DND-41 (cell line): Measurements from ENCODE around the gene PTPN1.

Experiments
- ATAC-seq: fragments of 200-7000 bp; cut with Tn5 transposase; 3 replicates; pipeline ENCODE4 v1.9.1; 2021; ENCODE audit warnings: low read depth; ENCODE audit not compliant: insufficient read depth
- DNase-seq: peaks from one replicate; pipeline ENCODE4 v3.0.0-alpha.2; 2020
- H2AFZ ChIP-seq: 2 replicates; pipeline ENCODE4 v1.6.0; 2012; ENCODE audit warnings: low read depth, low read length
- H3K27ac ChIP-seq: 2 replicates; pipeline ENCODE4 v1.5.1; 2012; ENCODE audit warnings: low read length, inconsistent platforms
- H3K27me3 ChIP-seq: fragments of 200-600 bp; sonication (generic); 2 replicates; pipeline ENCODE4 v1.6.0; 2012; ENCODE audit warnings: low read length, mild to moderate bottlenecking, inconsistent platforms; ENCODE audit not compliant: insufficient read depth, poor library complexity
- H3K36me3 ChIP-seq: 2 replicates; pipeline ENCODE4 v1.5.1; 2012; ENCODE audit warnings: low read length, inconsistent platforms; ENCODE audit not compliant: insufficient read depth
- H3K4me1 ChIP-seq: 2 replicates; pipeline ENCODE4 v1.5.1; 2012; ENCODE audit warnings: mild to moderate bottlenecking, low read length; ENCODE audit not compliant: insufficient read depth
- H3K4me2 ChIP-seq: 2 replicates; pipeline ENCODE4 v1.6.0; 2012; ENCODE audit warnings: mild to moderate bottlenecking, moderate library complexity, low read length, inconsistent platforms; ENCODE audit not compliant: insufficient read depth
- H3K4me3 ChIP-seq, 2 experiments: fragments of 200-600 bp in 1 of 2; shearing (Covaris generic) in 1 of 2; 2 replicates each; pipeline ENCODE4 v1.5.1; 2012 to 2016; ENCODE audit warnings: inconsistent platforms in 2 of 2, low read length in 2 of 2, mild to moderate bottlenecking in 2 of 2, low read depth in 1 of 2, moderate library complexity in 1 of 2
- H3K79me2 ChIP-seq: 2 replicates; pipeline ENCODE4 v1.6.0; 2012; ENCODE audit warnings: low read length, inconsistent platforms; ENCODE audit not compliant: insufficient read depth
- H3K9ac ChIP-seq: 2 replicates; pipeline ENCODE4 v1.6.0; 2012; ENCODE audit warnings: low read depth, mild to moderate bottlenecking, inconsistent platforms, low read length, moderate library complexity
- H3K9me3 ChIP-seq: 2 replicates; pipeline ENCODE4 v1.5.1; 2012; ENCODE audit warnings: low read length, moderate library complexity, mild to moderate bottlenecking, inconsistent platforms; ENCODE audit not compliant: insufficient read depth, severe bottlenecking
- H4K20me1 ChIP-seq: 2 replicates; pipeline ENCODE4 v1.6.0; 2012; ENCODE audit warnings: low read length; ENCODE audit not compliant: insufficient read depth
- EZH2 ChIP-seq: IDR thresholded peaks from 3 replicates; pipeline ENCODE4 v1.6.1; 2012; ENCODE audit warnings: borderline replicate concordance, low read depth, mild to moderate bottlenecking, moderate library complexity, low read length, inconsistent platforms; ENCODE audit not compliant: severe bottlenecking
- TF ChIP-seq, protein P1 (sequence below): IDR thresholded peaks from 2 replicates; pipeline ENCODE4 v1.5.1; 2012; ENCODE audit warnings: borderline replicate concordance, low read length, moderate library complexity, mild to moderate bottlenecking; ENCODE audit not compliant: poor library complexity, severe bottlenecking; ENCODE audit errors: extremely low read depth

PTPN1 gene

DNA sequence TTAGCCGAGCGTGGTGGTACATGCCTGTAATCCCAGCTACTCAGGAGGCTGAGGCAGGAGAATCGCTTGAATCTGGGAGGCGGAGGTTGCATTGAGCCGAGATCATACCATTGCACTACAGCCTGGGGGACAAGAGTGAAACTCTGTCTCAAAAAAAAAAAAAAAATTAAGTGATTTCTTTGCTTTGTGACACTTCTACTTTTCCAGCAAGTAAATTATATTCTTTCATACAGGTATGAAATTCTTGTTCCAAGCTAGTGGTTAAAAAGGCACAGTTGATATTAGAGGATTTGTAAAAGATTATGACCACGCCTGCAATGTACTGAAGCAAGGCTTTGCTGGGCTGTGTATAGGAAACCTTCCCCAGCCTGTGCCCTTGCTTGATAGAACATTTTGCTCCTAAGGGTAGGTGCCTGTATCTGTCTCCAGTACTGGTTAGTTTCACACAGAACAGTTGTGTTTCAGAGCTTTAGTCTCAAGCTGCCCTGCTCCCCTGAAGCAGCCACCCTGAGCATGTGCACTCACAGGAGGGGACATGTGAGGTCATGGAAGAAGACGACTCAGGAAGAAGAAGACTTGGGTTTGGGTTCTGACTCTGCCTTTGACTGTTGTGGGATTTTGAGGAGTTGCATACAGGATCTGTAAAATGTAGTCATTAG, 10.2 kb downstream of the PTPN1 start:
- H3K36me3 ChIP-seq: peaks cover 13% of the 10 kb centered on the region; the same call in 1 of the 2 replicates
- no peak for ATAC-seq

DNA sequence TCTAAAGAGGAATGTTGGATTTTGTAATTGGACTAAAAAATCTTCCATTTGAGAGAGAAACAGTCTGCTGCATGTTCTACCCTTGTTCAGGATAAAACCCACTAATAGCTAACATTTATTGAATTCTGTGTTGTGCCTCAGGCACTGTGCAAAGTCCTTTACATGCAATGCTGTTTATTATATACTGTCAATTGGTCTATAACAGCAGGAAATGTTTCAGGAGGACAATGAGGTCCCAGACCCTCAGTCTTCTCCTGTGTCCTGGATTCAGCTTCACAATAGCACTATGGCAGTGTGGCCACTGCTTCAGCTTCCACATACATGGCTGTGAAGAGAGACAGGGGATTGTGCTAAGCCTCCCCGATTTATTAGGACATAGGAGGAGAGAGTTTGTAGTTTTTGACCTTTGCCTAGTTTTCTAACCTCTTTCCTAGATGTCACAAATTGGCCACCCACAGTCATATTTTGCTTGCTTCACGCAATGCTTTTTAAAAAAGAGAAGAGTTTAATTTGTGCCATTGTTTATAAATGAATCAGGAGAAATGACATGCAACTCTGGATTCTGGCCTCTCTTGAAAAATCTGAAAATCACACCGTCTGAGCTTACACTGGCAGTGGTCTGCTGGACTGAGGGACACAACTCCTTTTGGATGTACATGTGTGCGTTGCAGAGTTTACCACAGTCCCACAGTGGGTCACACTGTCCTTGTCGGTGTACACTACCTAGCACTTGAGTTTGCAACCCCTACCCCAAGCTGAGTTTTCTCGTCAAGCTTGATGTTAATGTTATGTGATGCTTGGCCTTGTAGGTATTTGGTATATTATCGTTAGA, 11.3 kb downstream of the PTPN1 start:
- no peak overlapping the region for H3K4me2 ChIP-seq
- no peak for ATAC-seq
- H3K9ac ChIP-seq: no peak overlapping the region
- TF ChIP-seq, protein P1, sequence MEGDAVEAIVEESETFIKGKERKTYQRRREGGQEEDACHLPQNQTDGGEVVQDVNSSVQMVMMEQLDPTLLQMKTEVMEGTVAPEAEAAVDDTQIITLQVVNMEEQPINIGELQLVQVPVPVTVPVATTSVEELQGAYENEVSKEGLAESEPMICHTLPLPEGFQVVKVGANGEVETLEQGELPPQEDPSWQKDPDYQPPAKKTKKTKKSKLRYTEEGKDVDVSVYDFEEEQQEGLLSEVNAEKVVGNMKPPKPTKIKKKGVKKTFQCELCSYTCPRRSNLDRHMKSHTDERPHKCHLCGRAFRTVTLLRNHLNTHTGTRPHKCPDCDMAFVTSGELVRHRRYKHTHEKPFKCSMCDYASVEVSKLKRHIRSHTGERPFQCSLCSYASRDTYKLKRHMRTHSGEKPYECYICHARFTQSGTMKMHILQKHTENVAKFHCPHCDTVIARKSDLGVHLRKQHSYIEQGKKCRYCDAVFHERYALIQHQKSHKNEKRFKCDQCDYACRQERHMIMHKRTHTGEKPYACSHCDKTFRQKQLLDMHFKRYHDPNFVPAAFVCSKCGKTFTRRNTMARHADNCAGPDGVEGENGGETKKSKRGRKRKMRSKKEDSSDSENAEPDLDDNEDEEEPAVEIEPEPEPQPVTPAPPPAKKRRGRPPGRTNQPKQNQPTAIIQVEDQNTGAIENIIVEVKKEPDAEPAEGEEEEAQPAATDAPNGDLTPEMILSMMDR: no peak
- no peak for TF ChIP-seq EZH2
- no peaks in the 10 kb centered on the region for H3K9me3 ChIP-seq
- H4K20me1 ChIP-seq: peaks cover 69% of the 10 kb centered on the region
- H3K4me1 ChIP-seq: peaks cover 49% of the 10 kb centered on the region
- H3K36me3 ChIP-seq: peaks cover 9% of the 10 kb centered on the region; the same call in 1 of the 2 replicates
- H2AFZ ChIP-seq: no peak overlapping the region
- no peak overlapping the region for H3K4me3 ChIP-seq
- no peak for DNase-seq
- H3K27ac ChIP-seq: no peak overlapping the region
- H3K79me2 ChIP-seq: peaks cover 93% of the 10 kb centered on the region
- H3K27me3 ChIP-seq: no peaks in the 10 kb centered on the region

More for the DNA sequence above, 10.2 kb downstream of the PTPN1 start:
- TF ChIP-seq, protein P1: no peak
- TF ChIP-seq EZH2: no peak
- Histone ChIP-seq H3K4me1 (peaks cover 60% of the 10 kb centered on the region), H3K4me2 (no peak overlapping the region), H3K9me3 (no peaks in the 10 kb centered on the region), H3K27me3 (no peaks in the 10 kb centered on the region), H3K4me3 (no peak overlapping the region), H2AFZ (no peak overlapping the region), H3K27ac (peak overlapping the region; percentile 2; the same call in 1 of the 2 replicates), H4K20me1 (peaks cover 71% of the 10 kb centered on the region), H3K79me2 (peaks cover 93% of the 10 kb centered on the region), H3K9ac (no peak overlapping the region)
- DNase-seq: no peak

DNA sequence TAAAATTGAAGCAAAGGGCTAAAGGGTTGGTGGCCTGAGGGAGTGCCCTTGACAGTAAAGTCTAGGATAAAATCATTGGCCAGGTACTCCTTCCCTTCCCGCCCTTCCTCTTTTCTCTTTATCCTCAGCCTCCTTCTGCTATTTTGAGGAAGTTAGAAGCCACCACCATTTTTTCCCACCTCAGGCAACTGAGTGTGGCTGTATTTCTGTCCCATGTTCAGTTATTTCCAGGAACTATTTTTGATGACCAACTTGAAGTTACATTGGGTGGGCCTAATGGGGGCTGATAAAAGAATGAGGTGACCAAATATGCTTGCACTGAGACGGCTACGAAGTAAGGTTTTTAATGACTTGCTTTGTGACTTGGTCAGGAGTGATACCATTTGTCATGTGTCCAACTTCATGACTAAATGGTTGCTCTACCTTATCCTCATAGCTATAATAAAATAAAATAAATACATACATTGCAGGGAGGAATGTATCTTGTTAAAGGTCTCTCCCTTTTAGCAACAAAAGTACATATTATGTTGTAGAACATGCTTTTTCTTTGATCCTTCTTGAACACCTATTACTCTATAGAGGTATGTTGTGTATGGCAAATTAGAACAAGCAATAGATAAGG, 12.0 kb downstream of the PTPN1 start:
- H4K20me1 ChIP-seq: peaks cover 71% of the 10 kb centered on the region
- no peak overlapping the region for H2AFZ ChIP-seq
- peaks cover 42% of the 10 kb centered on the region for H3K4me1 ChIP-seq
- H3K4me2 ChIP-seq: no peak overlapping the region
- H3K36me3 ChIP-seq: peaks cover 9% of the 10 kb centered on the region; the same call in 1 of the 2 replicates
- peaks cover 94% of the 10 kb centered on the region for H3K79me2 ChIP-seq
- no peaks in the 10 kb centered on the region for H3K9me3 ChIP-seq
- ATAC-seq: no peak
- no peak overlapping the region for H3K4me3 ChIP-seq
- H3K9ac ChIP-seq: no peak overlapping the region
- H3K27ac ChIP-seq: no peak overlapping the region
- no peak for TF ChIP-seq EZH2
- TF ChIP-seq, protein P1: no peak
- DNase-seq: no peak
- H3K27me3 ChIP-seq: no peaks in the 10 kb centered on the region
